Testis (tissue), 2 donors: Measurements from ENCODE around the gene GPR151.

Experiments
- CTCF ChIP-seq, 3 experiments: fragments of 450-650 bp in 2 of 3; fragments of 200-600 bp in 1 of 3; sonication (generic) in 1 of 3; IDR thresholded peaks; one replicate each; pipeline ENCODE4 v1.5.1; 2016 to 2019; ENCODE audit warnings: antibody characterized with exemption in 3 of 3, mild to moderate bottlenecking in 2 of 3, moderate library complexity in 1 of 3
- POLR2A ChIP-seq: fragments of 450-650 bp; IDR thresholded peaks from one replicate; pipeline ENCODE4 v1.6.1; 2017; ENCODE audit warnings: antibody characterized with exemption, mild to moderate bottlenecking, moderate library complexity

- TF ChIP-seq CTCF (IDR thresholded peaks at IDR 0.05) (peak; percentile 55 to 73 (median 63)), POLR2A (no peak)
These were observed 26.2 kb upstream of the GPR151 start for GRCh38 chr5:146541958-146542849.
